Suprapubic skin (tissue), 4 donors: ENCODE results near the gene GAB1.

Source experiments
- POLR2A ChIP-seq, 2 donors: fragments of 450-650 bp; IDR thresholded peaks; one replicate each; pipeline ENCODE4 v1.6.1; 2017; ENCODE audit warnings: antibody characterized with exemption in 2 of 2, mild to moderate bottlenecking in 2 of 2, moderate library complexity in 2 of 2
- POLR2AphosphoS5 ChIP-seq, 3 donors: sonication (generic); formaldehyde crosslinking; IDR thresholded peaks; one replicate each; pipeline ENCODE4 v1.6.1; 2017; ENCODE audit warnings: antibody characterized with exemption in 3 of 3

GRCh38 chr4:143390764-143391163 is 54.1 kb downstream of the GAB1 start:
- TF ChIP-seq POLR2AphosphoS5 (IDR thresholded peaks at IDR 0.05), result no peak
- no peak for TF ChIP-seq POLR2A (IDR thresholded peaks at IDR 0.05)
